H1 (cell line): Measurements from ENCODE around the gene EPRS1. TPM values are rescaled to one million over a fixed set of nuclear protein-coding genes. Genes with fewer than 3 reads are reported as not detected.

Source experiments
- ASH2L ChIP-seq: fragments of 200-600, 300-600 bp; sonication (generic); IDR thresholded peaks from one replicate; pipeline ENCODE4 v1.7.1; 2017; ENCODE audit warnings: low read length
- BRCA1 ChIP-seq: IDR thresholded peaks from 2 replicates; pipeline ENCODE4 v1.6.1; 2012; ENCODE audit warnings: low read depth, low read length, improper control_type of control experiment
- CHD2 ChIP-seq: IDR thresholded peaks from 2 replicates; pipeline ENCODE4 v1.6.1; 2012; ENCODE audit warnings: low read length, improper control_type of control experiment
- CTBP2 ChIP-seq: IDR thresholded peaks from 2 replicates; pipeline ENCODE4 v1.7.0; 2011; ENCODE audit warnings: borderline replicate concordance, mild to moderate bottlenecking, moderate library complexity, mixed read lengths, low read length; ENCODE audit not compliant: insufficient read depth, insufficient read length
- EP300 ChIP-seq, 2 experiments: IDR thresholded peaks; 1 replicate in 1 of 2; 2 replicates in 1 of 2; pipeline ENCODE4 v1.6.1; 2011 to 2012; ENCODE audit warnings: low read depth in 2 of 2, low read length in 2 of 2, mild to moderate bottlenecking in 2 of 2, borderline replicate concordance in 1 of 2, inconsistent platforms in 1 of 2, moderate library complexity in 1 of 2
- EZH2 ChIP-seq: fragments of 200-600 bp; sonication (generic); IDR thresholded peaks from 2 replicates; pipeline ENCODE4 v1.7.1; 2012; ENCODE audit warnings: low read depth, mild to moderate bottlenecking, moderate library complexity, low read length, inconsistent platforms; ENCODE audit not compliant: severe bottlenecking
- GABPA ChIP-seq: IDR thresholded peaks from 2 replicates; pipeline ENCODE4 v1.6.1; 2011; ENCODE audit warnings: mild to moderate bottlenecking, low read length, moderate library complexity, borderline replicate concordance; ENCODE audit not compliant: insufficient read depth
- HDAC2 ChIP-seq, 2 experiments: fragments of 300-600 bp in 1 of 2; sonication (generic) in 1 of 2; IDR thresholded peaks; 2 replicates each; pipeline ENCODE4 v1.6.1; 2011 to 2012; ENCODE audit warnings: low read depth in 2 of 2, low read length in 2 of 2, mild to moderate bottlenecking in 2 of 2, moderate library complexity in 2 of 2, borderline replicate concordance in 1 of 2, inconsistent platforms in 1 of 2
- JUN ChIP-seq: IDR thresholded peaks from 2 replicates; pipeline ENCODE4 v1.6.1; 2011; ENCODE audit warnings: low read depth, mild to moderate bottlenecking, improper control_type of control experiment, low read length
- KDM1A ChIP-seq: fragments of 200-600, 300-600 bp; sonication (generic); IDR thresholded peaks from 2 replicates; pipeline ENCODE4 v1.7.1; 2016; ENCODE audit warnings: mild to moderate bottlenecking, low read length, borderline replicate concordance
- KDM5A ChIP-seq: fragments of 200-600 bp; IDR thresholded peaks from 2 replicates; pipeline ENCODE4 v1.7.1; 2012; ENCODE audit warnings: mild to moderate bottlenecking, low read length, inconsistent platforms, mixed read lengths
- NANOG ChIP-seq: IDR thresholded peaks from 2 replicates; pipeline ENCODE4 v1.6.1; 2011; ENCODE audit warnings: low read length, low read depth, mild to moderate bottlenecking, inconsistent platforms; ENCODE audit not compliant: insufficient read depth, poor library complexity, severe bottlenecking
- SAP30 ChIP-seq: fragments of 300-600 bp; sonication (generic); IDR thresholded peaks from 2 replicates; pipeline ENCODE4 v1.7.1; 2012; ENCODE audit warnings: low read length, moderate library complexity, mild to moderate bottlenecking, inconsistent platforms; ENCODE audit not compliant: insufficient read depth, insufficient replicate concordance
- SIX5 ChIP-seq: IDR thresholded peaks from 2 replicates; pipeline ENCODE4 v1.6.1; 2011; ENCODE audit warnings: mild to moderate bottlenecking, low read depth, low read length
- SP1 ChIP-seq: IDR thresholded peaks from 2 replicates; pipeline ENCODE4 v1.6.1; 2011; ENCODE audit warnings: low read depth, low read length
- SP2 ChIP-seq: IDR thresholded peaks from 2 replicates; pipeline ENCODE4 v1.6.1; 2012; ENCODE audit warnings: mild to moderate bottlenecking, low read length, inconsistent platforms
- SP4 ChIP-seq: IDR thresholded peaks from 2 replicates; pipeline ENCODE4 v1.6.1; 2012; ENCODE audit warnings: low read length, inconsistent platforms
- SRF ChIP-seq: IDR thresholded peaks from 2 replicates; pipeline ENCODE4 v1.6.1; 2011; ENCODE audit warnings: mild to moderate bottlenecking, low read depth, low read length, moderate library complexity
- TBP ChIP-seq: IDR thresholded peaks from 2 replicates; pipeline ENCODE4 v1.6.1; 2011; ENCODE audit warnings: low read depth, low read length, improper control_type of control experiment
- TCF12 ChIP-seq: IDR thresholded peaks from 2 replicates; pipeline ENCODE4 v1.6.1; 2011; ENCODE audit warnings: low read depth, mild to moderate bottlenecking, low read length
- polyA plus RNA-seq, 7 experiments: library from polyadenylated mRNA; depleted of rRNA in 3 of 7; stranded (reverse) in 5 of 7; unstranded in 2 of 7; fragments of >200 nt in 5 of 7; fragments of 200-250 nt in 2 of 7; gene quantifications; 1 replicate in 5 of 7; 2 replicates in 1 of 7; 4 replicates in 1 of 7; pipeline versions ENCODE4 v1.2.1 to v1.2.3, GENCODE V29; 2011 to 2013; ENCODE audit warnings: missing spikeins in 2 of 7, mixed read lengths in 2 of 7
- total RNA-seq: library from RNA; stranded (reverse); fragmentation: NEBNext Ultra II Directional; extraction: Animal tissue kit (Norgen Biotek cat#: 25700); gene quantifications from 2 replicates; pipeline ENCODE4 v1.2.1, GENCODE V29; 2021
- TF ChIP-seq, protein P1 (sequence below), 3 experiments: IDR thresholded peaks; 1 replicate in 2 of 3; 2 replicates in 1 of 3; pipeline versions ENCODE4 v1.5.1 to v1.6.1; 2011; ENCODE audit warnings: low read length in 3 of 3, mild to moderate bottlenecking in 3 of 3, inconsistent platforms in 2 of 3, low read depth in 1 of 3, moderate library complexity in 1 of 3; ENCODE audit not compliant: insufficient read depth in 1 of 3; ENCODE audit errors: control extremely low read depth in 1 of 3

EPRS1 gene
- total and polyA plus RNA-seq, 2 of the 8 experiments (the other 6 are each of a cell fraction or from before 2014, with no cell fraction given): 38.4 to 171 TPM

DNA sequence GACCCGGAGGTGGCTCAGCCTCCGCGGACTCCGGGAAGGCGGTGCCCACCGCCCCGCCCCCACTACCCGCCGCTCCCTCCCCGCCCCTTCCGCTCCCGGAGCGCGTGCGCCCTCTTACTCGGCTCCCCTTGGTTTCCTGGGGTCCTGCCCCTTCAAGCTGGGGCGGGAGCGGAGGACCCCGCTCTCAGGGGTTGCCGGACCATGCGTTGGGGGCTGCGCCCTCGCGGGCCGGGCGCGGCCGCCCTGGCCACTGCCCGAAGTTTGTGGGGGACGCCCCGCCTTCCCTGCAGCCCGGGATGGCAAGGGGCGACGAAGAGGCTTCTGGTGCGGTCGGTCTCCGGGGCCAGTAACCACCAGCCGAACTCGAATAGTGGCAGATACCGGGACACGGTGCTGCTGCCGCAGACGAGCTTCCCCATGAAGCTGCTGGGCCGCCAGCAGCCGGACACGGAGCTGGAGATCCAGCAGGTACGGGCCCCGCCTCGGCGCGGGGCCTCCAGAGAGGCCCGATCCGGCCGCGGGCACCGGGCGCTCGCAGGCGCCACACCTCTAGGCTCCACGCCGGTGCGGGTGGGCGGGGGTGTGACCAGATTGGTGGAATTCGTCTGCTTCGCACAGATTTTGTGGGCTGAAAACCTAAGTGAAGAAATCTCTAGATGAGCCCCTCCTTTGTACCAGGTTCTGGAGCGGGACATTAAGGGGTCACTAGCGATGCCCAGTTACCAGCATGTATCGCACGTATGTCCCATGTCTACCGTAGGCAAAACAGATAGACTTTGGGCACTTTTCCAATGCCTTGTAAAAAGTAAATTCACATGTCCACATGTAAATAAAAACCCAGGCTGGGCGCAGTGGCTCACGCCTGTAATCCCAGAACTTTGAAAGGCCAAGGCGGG lies 48.0 kb upstream of the EPRS1 start, which contains the start of gene IARS2 (continued):
- TF ChIP-seq, protein P1, sequence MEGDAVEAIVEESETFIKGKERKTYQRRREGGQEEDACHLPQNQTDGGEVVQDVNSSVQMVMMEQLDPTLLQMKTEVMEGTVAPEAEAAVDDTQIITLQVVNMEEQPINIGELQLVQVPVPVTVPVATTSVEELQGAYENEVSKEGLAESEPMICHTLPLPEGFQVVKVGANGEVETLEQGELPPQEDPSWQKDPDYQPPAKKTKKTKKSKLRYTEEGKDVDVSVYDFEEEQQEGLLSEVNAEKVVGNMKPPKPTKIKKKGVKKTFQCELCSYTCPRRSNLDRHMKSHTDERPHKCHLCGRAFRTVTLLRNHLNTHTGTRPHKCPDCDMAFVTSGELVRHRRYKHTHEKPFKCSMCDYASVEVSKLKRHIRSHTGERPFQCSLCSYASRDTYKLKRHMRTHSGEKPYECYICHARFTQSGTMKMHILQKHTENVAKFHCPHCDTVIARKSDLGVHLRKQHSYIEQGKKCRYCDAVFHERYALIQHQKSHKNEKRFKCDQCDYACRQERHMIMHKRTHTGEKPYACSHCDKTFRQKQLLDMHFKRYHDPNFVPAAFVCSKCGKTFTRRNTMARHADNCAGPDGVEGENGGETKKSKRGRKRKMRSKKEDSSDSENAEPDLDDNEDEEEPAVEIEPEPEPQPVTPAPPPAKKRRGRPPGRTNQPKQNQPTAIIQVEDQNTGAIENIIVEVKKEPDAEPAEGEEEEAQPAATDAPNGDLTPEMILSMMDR (IDR thresholded peaks at IDR 0.05; ENCODE audit: control extremely low read depth in 1 of 3, insufficient read depth in 1 of 3, low read depth in 1 of 3, low read length in 3 of 3): no peak
- no peak for TF ChIP-seq CHD2
- TF ChIP-seq KDM1A: no peak
- TF ChIP-seq HDAC2 (IDR thresholded peaks at IDR 0.05; ENCODE audit: borderline replicate concordance in 1 of 2, low read depth in 2 of 2, low read length in 2 of 2): 0 out of 4 replicates have a peak, but pooled peaks of 1 of the 2 experiments have one; percentile 32
- no peak for TF ChIP-seq SAP30
- TF ChIP-seq SRF: no peak
- no peak for TF ChIP-seq JUN
- no peak for TF ChIP-seq EZH2
- 0 out of 2 replicates have a peak, but pooled peaks have one; percentile 28 for TF ChIP-seq KDM5A
- TF ChIP-seq SP1: no peak; the same call in 1 of the 2 replicates
- peak; percentile 96 for TF ChIP-seq ASH2L
- TF ChIP-seq TCF12: no peak
- TF ChIP-seq BRCA1: no peak
- peak; percentile 23; the same call in 1 of the 2 replicates for TF ChIP-seq GABPA
- no peak for TF ChIP-seq SP2
- TF ChIP-seq EP300 (IDR thresholded peaks at IDR 0.05; ENCODE audit: borderline replicate concordance in 1 of 2, low read depth in 2 of 2, low read length in 2 of 2): no peak
- TF ChIP-seq CTBP2: peak; percentile 19
- peak; percentile 44; the same call in 1 of the 2 replicates for TF ChIP-seq TBP
- no peak for TF ChIP-seq SP4
- TF ChIP-seq NANOG: no peak
- no peak for TF ChIP-seq SIX5
